Measurements from ENCODE around the gene NUDT16. TPM values are rescaled to one million over a fixed set of nuclear protein-coding genes. Genes with fewer than 3 reads are reported as not detected.

NUDT16 gene
- total and polyA plus RNA-seq, 9 of the 15 experiments (the other 6 are each of a cell fraction or from before 2014, with no cell fraction given), result 1.5 to 11.4 (median 7.6) TPM

DNA sequence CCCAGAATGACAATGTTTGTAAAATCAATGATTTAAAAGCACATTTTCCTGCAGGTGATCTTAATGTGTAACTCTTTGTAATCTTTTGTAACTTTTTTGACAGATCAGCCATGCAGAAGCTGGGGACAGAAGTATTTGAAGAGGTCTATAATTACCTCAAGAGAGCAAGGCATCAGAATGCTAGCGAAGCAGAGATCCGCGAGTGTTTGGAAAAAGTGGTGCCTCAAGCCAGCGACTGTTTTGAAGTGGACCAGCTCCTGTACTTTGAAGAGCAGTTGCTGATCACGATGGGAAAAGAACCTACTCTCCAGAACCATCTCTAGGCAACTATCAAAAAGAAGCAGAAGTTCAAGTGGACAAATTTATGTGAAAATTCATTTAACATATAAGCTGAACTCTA is 32.1 kb upstream of the NUDT16 start:
- H3K4me2 ChIP-seq (ENCODE audit: insufficient read depth, low read length), result no peak overlapping the region
- no peak overlapping the region for H2AFZ ChIP-seq (ENCODE audit: low read depth, low read length)
- no peak for DNase-seq (ENCODE audit: extremely low read depth in 1 of 4, low spot score in 3 of 4)
- in situ Hi-C loops (cut with MboI), result no loop called here
- TF ChIP-seq NR2F6 (CRISPR knock-in tag; IDR thresholded peaks at IDR 0.05), result no peak
- no peak for TF ChIP-seq HNRNPH1 (optimal IDR thresholded peaks at IDR 0.05; ENCODE audit: low read depth, low read length)
- no peak for TF ChIP-seq RUNX1 (IDR thresholded peaks at IDR 0.05; ENCODE audit: low read depth)
- TF ChIP-seq CXXC5 (CRISPR knock-in tag; IDR thresholded peaks at IDR 0.05), result no peak
- intact Hi-C loops (cut with micrococcal nuclease), result no loop called here
- no TSS peak for BruUV-seq (replicated peaks)
- ChIA-PET POLR2A (interaction anchor here (0.7 kb wide), 1 partner anchor 32 kb away, joined by 3 read pairs; no protein-coding TSS in a partner anchor), CTCF (ENCODE audit: low intra/inter-chr PET ratio) (no interaction called here)
- H4K20me1 ChIP-seq (replicated peaks; ENCODE audit: control insufficient read depth, insufficient read depth, low read length), result no peaks in the 10 kb centered on the region
- WGBS (ENCODE audit: insufficient coverage, low coverage, missing lambda C conversion rate), result 40% methylated on average over 4 of the region's 5 CpGs
- H3K9ac ChIP-seq (ENCODE audit: insufficient read depth in 1 of 2, low read depth in 2 of 2, low read length in 2 of 2), result no peak overlapping the region
- no peaks in the 10 kb centered on the region for H3K9me1 ChIP-seq (ENCODE audit: control insufficient read depth, insufficient read depth, low read length)
- H3K36me3 ChIP-seq (ENCODE audit: control insufficient read depth, insufficient read depth, low read length), result no peaks in the 10 kb centered on the region
- no peaks in the 10 kb centered on the region for H3K27me3 ChIP-seq (ENCODE audit: control insufficient read depth in 2 of 2, insufficient read depth in 2 of 2, low read length in 2 of 2)
- H3K9me3 ChIP-seq (replicated peaks; ENCODE audit: control insufficient read depth, insufficient read depth, low read depth, low read length), result no peaks in the 10 kb centered on the region
- no peak for ATAC-seq
- H3K27ac ChIP-seq (ENCODE audit: extremely low read depth, low read depth, low read length), result no peak overlapping the region
- no peak for FAIRE-seq
- H3K4me1 ChIP-seq (replicated peaks in 1 of 2; ENCODE audit: control insufficient read depth in 2 of 2, insufficient read depth in 2 of 2, low read length in 2 of 2), result no peaks in the 10 kb centered on the region
- no peak overlapping the region for H3K4me3 ChIP-seq
- no peaks in the 10 kb centered on the region for H3K79me2 ChIP-seq (ENCODE audit: control insufficient read depth, insufficient read depth, low read length)

GRCh38 chr3:131349946-131350347 is 31.6 kb upstream of the NUDT16 start:
- no peak overlapping the region for H3K27ac ChIP-seq (ENCODE audit: extremely low read depth, low read depth, low read length)
- no peak overlapping the region for H3K4me2 ChIP-seq (ENCODE audit: insufficient read depth, low read length)
- no peaks in the 10 kb centered on the region for H3K9me3 ChIP-seq (replicated peaks; ENCODE audit: control insufficient read depth, insufficient read depth, low read depth, low read length)
- no peaks in the 10 kb centered on the region for H3K79me2 ChIP-seq (ENCODE audit: control insufficient read depth, insufficient read depth, low read length)
- 36% methylated on average over 4 of the region's 4 CpGs for WGBS (ENCODE audit: insufficient coverage, low coverage, missing lambda C conversion rate)
- ChIA-PET POLR2A (interaction anchor here (0.7 kb wide), 1 partner anchor 31 kb away, joined by 3 read pairs; no protein-coding TSS in a partner anchor), CTCF (ENCODE audit: low intra/inter-chr PET ratio) (no interaction called here)
- H3K36me3 ChIP-seq (ENCODE audit: control insufficient read depth, insufficient read depth, low read length), result no peaks in the 10 kb centered on the region
- FAIRE-seq (no peak), DNase-seq (ENCODE audit: extremely low read depth in 1 of 4, low spot score in 3 of 4) (no peak), ATAC-seq (no peak)
- H3K4me1 ChIP-seq (replicated peaks in 1 of 2; ENCODE audit: control insufficient read depth in 2 of 2, insufficient read depth in 2 of 2, low read length in 2 of 2), result no peaks in the 10 kb centered on the region
- no peak overlapping the region for H3K9ac ChIP-seq (ENCODE audit: insufficient read depth in 1 of 2, low read depth in 2 of 2, low read length in 2 of 2)
- H2AFZ ChIP-seq (ENCODE audit: low read depth, low read length), result no peak overlapping the region
- intact Hi-C loops (cut with micrococcal nuclease), result no loop called here
- BruUV-seq (replicated peaks), result no TSS peak
- no peak overlapping the region for H3K4me3 ChIP-seq
- no peaks in the 10 kb centered on the region for H3K9me1 ChIP-seq (ENCODE audit: control insufficient read depth, insufficient read depth, low read length)
- H3K27me3 ChIP-seq (ENCODE audit: control insufficient read depth in 2 of 2, insufficient read depth in 2 of 2, low read length in 2 of 2), result no peaks in the 10 kb centered on the region
- in situ Hi-C loops (cut with MboI), result no loop called here
- H4K20me1 ChIP-seq (replicated peaks; ENCODE audit: control insufficient read depth, insufficient read depth, low read length), result no peaks in the 10 kb centered on the region
- TF ChIP-seq ZFX (CRISPR knock-in tag; IDR thresholded peaks at IDR 0.05), result no peak
- TF ChIP-seq, protein P1, sequence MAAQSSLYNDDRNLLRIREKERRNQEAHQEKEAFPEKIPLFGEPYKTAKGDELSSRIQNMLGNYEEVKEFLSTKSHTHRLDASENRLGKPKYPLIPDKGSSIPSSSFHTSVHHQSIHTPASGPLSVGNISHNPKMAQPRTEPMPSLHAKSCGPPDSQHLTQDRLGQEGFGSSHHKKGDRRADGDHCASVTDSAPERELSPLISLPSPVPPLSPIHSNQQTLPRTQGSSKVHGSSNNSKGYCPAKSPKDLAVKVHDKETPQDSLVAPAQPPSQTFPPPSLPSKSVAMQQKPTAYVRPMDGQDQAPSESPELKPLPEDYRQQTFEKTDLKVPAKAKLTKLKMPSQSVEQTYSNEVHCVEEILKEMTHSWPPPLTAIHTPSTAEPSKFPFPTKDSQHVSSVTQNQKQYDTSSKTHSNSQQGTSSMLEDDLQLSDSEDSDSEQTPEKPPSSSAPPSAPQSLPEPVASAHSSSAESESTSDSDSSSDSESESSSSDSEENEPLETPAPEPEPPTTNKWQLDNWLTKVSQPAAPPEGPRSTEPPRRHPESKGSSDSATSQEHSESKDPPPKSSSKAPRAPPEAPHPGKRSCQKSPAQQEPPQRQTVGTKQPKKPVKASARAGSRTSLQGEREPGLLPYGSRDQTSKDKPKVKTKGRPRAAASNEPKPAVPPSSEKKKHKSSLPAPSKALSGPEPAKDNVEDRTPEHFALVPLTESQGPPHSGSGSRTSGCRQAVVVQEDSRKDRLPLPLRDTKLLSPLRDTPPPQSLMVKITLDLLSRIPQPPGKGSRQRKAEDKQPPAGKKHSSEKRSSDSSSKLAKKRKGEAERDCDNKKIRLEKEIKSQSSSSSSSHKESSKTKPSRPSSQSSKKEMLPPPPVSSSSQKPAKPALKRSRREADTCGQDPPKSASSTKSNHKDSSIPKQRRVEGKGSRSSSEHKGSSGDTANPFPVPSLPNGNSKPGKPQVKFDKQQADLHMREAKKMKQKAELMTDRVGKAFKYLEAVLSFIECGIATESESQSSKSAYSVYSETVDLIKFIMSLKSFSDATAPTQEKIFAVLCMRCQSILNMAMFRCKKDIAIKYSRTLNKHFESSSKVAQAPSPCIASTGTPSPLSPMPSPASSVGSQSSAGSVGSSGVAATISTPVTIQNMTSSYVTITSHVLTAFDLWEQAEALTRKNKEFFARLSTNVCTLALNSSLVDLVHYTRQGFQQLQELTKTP (IDR thresholded peaks at IDR 0.05; ENCODE audit: low read depth in 1 of 2, partially characterized antibody in 2 of 2), result no peak
- no peak for TF ChIP-seq ZNF408 (CRISPR knock-in tag; IDR thresholded peaks at IDR 0.05; ENCODE audit: low read depth)
- TF ChIP-seq PATZ1 (CRISPR knock-in tag; IDR thresholded peaks at IDR 0.05; ENCODE audit: borderline replicate concordance), result no peak

Data from K562 (cell line).